HL-60 (cell line): ENCODE data around the gene C1orf210.

Experiments used
- DNase-seq, 2 experiments: peaks; one replicate each; pipeline ENCODE4 v3.0.0-alpha.2; 2010 to 2020; ENCODE audit warnings: low read depth in 1 of 2, low spot score in 1 of 2
- H3K27ac ChIP-seq: fragments of 250-450 bp; sonication (Bioruptor Pico); replicated peaks from 2 replicates; pipeline ENCODE4 v1.5.1; 2020; ENCODE audit warnings: mild to moderate bottlenecking, moderate library complexity
- H3K27me3 ChIP-seq: fragments of 250-450 bp; sonication (Bioruptor Pico); 2 replicates; pipeline ENCODE4 v1.5.1; 2021; ENCODE audit warnings: mild to moderate bottlenecking, moderate library complexity; ENCODE audit not compliant: insufficient read depth, poor library complexity, severe bottlenecking
- H3K4me3 ChIP-seq: replicated peaks from 2 replicates; pipeline ENCODE4 v1.5.1; 2011; ENCODE audit warnings: mild to moderate bottlenecking, control low read depth, low read length; ENCODE audit not compliant: insufficient read depth
- GABPA ChIP-seq: IDR thresholded peaks from 2 replicates; pipeline ENCODE4 v1.6.1; 2012; ENCODE audit warnings: low read depth
- POLR2AphosphoS5 ChIP-seq: IDR thresholded peaks from 2 replicates; pipeline ENCODE4 v1.6.1; 2012; ENCODE audit warnings: low read depth
- SPI1 ChIP-seq: IDR thresholded peaks from 2 replicates; pipeline ENCODE4 v1.6.1; 2012; ENCODE audit warnings: low read depth, mild to moderate bottlenecking, borderline replicate concordance
- TF ChIP-seq, protein P1 (sequence below): IDR thresholded peaks from one replicate; pipeline ENCODE4 v1.5.1; 2011; ENCODE audit warnings: low read length, control low read depth, inconsistent platforms; ENCODE audit not compliant: insufficient read depth
- TF ChIP-seq, protein P2 (sequence below): IDR thresholded peaks from 2 replicates; pipeline ENCODE4 v1.6.1; 2012; ENCODE audit warnings: low read depth; ENCODE audit not compliant: insufficient replicate concordance

The C1orf210 gene

DNA sequence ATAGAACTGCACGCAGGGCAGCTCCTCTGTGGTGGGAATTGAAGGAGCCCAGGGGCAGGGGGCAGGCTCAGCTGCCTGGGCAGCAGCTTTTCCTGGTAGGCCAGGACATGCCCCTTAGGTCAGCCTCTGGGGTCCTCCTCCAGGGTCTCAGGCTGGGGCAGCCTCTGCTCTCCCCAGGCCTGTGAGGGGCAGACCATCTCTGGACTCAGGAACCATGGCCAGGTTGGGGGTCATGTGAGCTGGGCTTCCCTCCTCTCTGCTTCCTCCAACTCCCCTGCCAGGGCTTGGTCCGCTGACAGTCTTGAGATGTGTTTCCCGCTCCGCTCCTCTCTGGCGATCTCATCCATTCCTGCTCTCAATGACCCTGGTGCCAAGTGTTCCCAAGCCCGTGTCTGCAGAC lies 5.7 kb downstream of the C1orf210 start:
- TF ChIP-seq GABPA (no peak), POLR2AphosphoS5 (no peak), SPI1 (no peak)
- TF ChIP-seq, protein P1, sequence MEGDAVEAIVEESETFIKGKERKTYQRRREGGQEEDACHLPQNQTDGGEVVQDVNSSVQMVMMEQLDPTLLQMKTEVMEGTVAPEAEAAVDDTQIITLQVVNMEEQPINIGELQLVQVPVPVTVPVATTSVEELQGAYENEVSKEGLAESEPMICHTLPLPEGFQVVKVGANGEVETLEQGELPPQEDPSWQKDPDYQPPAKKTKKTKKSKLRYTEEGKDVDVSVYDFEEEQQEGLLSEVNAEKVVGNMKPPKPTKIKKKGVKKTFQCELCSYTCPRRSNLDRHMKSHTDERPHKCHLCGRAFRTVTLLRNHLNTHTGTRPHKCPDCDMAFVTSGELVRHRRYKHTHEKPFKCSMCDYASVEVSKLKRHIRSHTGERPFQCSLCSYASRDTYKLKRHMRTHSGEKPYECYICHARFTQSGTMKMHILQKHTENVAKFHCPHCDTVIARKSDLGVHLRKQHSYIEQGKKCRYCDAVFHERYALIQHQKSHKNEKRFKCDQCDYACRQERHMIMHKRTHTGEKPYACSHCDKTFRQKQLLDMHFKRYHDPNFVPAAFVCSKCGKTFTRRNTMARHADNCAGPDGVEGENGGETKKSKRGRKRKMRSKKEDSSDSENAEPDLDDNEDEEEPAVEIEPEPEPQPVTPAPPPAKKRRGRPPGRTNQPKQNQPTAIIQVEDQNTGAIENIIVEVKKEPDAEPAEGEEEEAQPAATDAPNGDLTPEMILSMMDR, result no peak
- TF ChIP-seq, protein P2, sequence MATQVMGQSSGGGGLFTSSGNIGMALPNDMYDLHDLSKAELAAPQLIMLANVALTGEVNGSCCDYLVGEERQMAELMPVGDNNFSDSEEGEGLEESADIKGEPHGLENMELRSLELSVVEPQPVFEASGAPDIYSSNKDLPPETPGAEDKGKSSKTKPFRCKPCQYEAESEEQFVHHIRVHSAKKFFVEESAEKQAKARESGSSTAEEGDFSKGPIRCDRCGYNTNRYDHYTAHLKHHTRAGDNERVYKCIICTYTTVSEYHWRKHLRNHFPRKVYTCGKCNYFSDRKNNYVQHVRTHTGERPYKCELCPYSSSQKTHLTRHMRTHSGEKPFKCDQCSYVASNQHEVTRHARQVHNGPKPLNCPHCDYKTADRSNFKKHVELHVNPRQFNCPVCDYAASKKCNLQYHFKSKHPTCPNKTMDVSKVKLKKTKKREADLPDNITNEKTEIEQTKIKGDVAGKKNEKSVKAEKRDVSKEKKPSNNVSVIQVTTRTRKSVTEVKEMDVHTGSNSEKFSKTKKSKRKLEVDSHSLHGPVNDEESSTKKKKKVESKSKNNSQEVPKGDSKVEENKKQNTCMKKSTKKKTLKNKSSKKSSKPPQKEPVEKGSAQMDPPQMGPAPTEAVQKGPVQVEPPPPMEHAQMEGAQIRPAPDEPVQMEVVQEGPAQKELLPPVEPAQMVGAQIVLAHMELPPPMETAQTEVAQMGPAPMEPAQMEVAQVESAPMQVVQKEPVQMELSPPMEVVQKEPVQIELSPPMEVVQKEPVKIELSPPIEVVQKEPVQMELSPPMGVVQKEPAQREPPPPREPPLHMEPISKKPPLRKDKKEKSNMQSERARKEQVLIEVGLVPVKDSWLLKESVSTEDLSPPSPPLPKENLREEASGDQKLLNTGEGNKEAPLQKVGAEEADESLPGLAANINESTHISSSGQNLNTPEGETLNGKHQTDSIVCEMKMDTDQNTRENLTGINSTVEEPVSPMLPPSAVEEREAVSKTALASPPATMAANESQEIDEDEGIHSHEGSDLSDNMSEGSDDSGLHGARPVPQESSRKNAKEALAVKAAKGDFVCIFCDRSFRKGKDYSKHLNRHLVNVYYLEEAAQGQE, result no peak
- Histone ChIP-seq H3K27ac (no peak overlapping the region), H3K27me3 (no peaks in the 10 kb centered on the region)

DNA sequence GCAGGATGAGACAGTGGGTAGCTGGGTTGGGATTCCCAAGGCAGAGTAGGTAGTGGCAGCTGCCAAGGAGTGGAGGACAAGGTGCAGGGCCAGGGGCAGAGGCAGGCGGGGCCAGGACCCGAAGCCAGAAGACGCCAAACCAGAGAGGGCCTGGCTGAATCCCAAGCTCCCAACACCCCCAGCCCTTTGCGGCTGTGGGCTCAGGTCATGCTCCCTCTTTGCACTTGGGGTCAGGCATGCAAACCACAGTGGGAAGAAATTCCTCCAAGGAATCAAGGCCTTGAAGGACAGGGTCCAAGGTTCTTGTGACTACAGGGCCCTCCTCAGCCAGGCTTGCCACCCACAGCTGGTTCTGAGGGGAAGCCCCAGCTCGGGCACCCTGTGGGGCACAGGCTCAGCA lies 6.2 kb downstream of the C1orf210 start:
- H3K27ac ChIP-seq, result no peak overlapping the region
- TF ChIP-seq, protein P1, result no peak
- H3K4me3 ChIP-seq, result no peak overlapping the region
- H3K27me3 ChIP-seq, result no peaks in the 10 kb centered on the region
- no peak for DNase-seq

More for the DNA sequence above, 5.7 kb downstream of the C1orf210 start:
- no peak for DNase-seq
- no peak overlapping the region for H3K4me3 ChIP-seq

DNA sequence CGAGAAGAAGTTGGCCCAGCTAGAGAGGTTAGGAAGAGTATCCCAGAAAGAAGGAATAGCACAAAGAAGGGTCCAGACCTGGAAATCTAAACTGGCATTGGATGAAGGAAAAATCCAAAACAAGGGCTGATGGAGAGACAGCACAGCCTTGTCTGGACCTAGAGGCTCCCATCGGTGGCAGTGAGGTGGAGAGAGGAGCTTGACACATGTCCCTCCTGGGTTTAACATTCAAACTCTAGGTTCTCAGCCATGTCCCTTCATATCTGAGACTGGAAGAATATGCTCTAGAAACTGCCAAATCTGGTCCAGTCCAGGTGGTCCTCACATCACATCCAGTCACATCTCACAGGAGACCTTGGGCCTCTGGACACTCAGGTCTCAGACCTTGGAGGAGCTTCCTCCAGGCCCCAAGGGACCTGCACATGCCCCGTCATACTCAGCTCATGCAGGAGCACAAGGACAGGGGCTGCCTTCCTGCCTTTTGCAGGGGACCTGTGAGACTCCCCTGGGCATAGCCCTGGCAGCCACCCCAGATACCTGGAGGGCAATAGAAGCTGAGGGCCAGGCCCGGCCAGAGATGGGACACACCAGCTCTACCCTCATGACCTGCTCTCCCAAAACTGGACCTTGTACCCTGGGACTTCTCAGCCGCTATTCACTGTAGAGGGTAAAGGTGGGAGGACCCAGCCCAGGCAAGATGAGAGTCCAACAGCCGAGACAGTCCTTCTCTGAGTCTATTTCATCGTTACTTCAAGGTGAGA lies 8.1 kb downstream of the C1orf210 start:
- Histone ChIP-seq H3K27ac (no peak overlapping the region), H3K27me3 (no peaks in the 10 kb centered on the region), H3K4me3 (no peak overlapping the region)
- TF ChIP-seq GABPA, result no peak
- TF ChIP-seq, protein P1, result no peak
- TF ChIP-seq SPI1, result no peak
- TF ChIP-seq, protein P2, result no peak
- TF ChIP-seq POLR2AphosphoS5, result no peak
- DNase-seq, result no peak

DNA sequence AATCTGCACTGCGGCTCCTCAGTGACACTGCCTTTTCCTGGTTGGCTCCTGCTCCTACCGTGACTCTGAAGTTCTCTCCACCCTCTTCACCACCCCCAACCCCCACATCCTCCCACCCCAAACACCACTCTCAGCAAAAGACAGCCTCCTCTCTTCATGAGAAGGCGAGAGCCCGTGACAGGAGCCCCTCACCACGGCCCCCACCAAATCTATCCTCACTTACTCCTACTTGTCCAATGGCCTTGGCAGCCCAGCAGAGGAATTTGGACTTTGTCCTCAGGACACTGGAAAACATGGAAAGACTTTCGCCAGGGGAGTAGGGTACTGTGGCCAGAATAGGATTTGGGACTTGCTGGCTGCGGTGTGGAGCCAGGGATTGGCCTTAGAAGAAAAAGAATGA lies 8.7 kb downstream of the C1orf210 start:
- TF ChIP-seq, protein P2, result no peak
- TF ChIP-seq POLR2AphosphoS5 (no peak), SPI1 (no peak), GABPA (no peak)
- TF ChIP-seq, protein P1, result no peak
- no peak overlapping the region for H3K4me3 ChIP-seq
- no peaks in the 10 kb centered on the region for H3K27me3 ChIP-seq
- DNase-seq, result no peak
- H3K27ac ChIP-seq, result no peak overlapping the region
